Glutamatergic neuron (in vitro differentiated cells): ENCODE measurements around the gene CCIN. TPM values are rescaled to one million over a fixed set of nuclear protein-coding genes. Genes with fewer than 3 reads are reported as not detected.

Experiments used
- DNase-seq: peaks from one replicate; pipeline ENCODE4 v3.0.0; 2022
- H3K27ac Mint-ChIP-seq: one replicate; pipeline ENCODE4 v1.8.0; 2020; ENCODE audit warnings: mild to moderate bottlenecking, mixed read lengths, inconsistent platforms; ENCODE audit not compliant: unreplicated experiment
- H3K27me3 Mint-ChIP-seq: one replicate; pipeline ENCODE4 v1.8.0; 2020; ENCODE audit warnings: mild to moderate bottlenecking, moderate library complexity, mixed read lengths, inconsistent platforms; ENCODE audit not compliant: unreplicated experiment
- H3K36me3 Mint-ChIP-seq: one replicate; pipeline ENCODE4 v1.8.0; 2020; ENCODE audit warnings: mild to moderate bottlenecking, mixed read lengths, inconsistent platforms; ENCODE audit not compliant: unreplicated experiment
- H3K4me1 Mint-ChIP-seq: one replicate; pipeline ENCODE4 v1.8.0; 2020; ENCODE audit warnings: mild to moderate bottlenecking, low read depth, mixed read lengths, inconsistent platforms; ENCODE audit not compliant: unreplicated experiment
- H3K4me3 Mint-ChIP-seq: one replicate; pipeline ENCODE4 v1.8.0; 2020; ENCODE audit warnings: mild to moderate bottlenecking, mixed read lengths, inconsistent platforms; ENCODE audit not compliant: unreplicated experiment
- H3K9me3 Mint-ChIP-seq: one replicate; pipeline ENCODE4 v1.8.0; 2020; ENCODE audit warnings: mild to moderate bottlenecking, moderate library complexity, mixed read lengths, inconsistent platforms; ENCODE audit not compliant: unreplicated experiment
- CTCF ChIP-seq: fragments of 200-600 bp; sonication (generic); IDR thresholded peaks from one replicate; pipeline ENCODE4 v1.5.0; 2021; ENCODE audit not compliant: partially characterized antibody, unreplicated experiment
- total RNA-seq: library from RNA; stranded (reverse); fragmentation: NEBNext Ultra II Directional; extraction: Animal tissue kit (Norgen Biotek cat#: 25700); gene quantifications from one replicate; pipeline ENCODE4 v1.2.1, GENCODE V29; 2021; ENCODE audit not compliant: unreplicated experiment

CCIN gene
- total RNA-seq, 1 donor from 2014 or later: 0.22 TPM

- DNase-seq: no peak
- H3K36me3 Mint-ChIP-seq: peaks cover 9% of the 10 kb centered on the region
- no peaks in the 10 kb centered on the region for H3K9me3 Mint-ChIP-seq
- H3K27me3 Mint-ChIP-seq: peaks cover 8% of the 10 kb centered on the region
- no peaks in the 10 kb centered on the region for H3K4me1 Mint-ChIP-seq
- no peak overlapping the region for H3K4me3 Mint-ChIP-seq
- H3K27ac Mint-ChIP-seq: no peak overlapping the region
- no peak for TF ChIP-seq CTCF
Observed at GRCh38 chr9:36125062-36125855, 43.9 kb upstream of the CCIN start.

- Mint-ChIP-seq H3K27me3 (peaks cover 8% of the 10 kb centered on the region), H3K9me3 (no peaks in the 10 kb centered on the region), H3K36me3 (peaks cover 9% of the 10 kb centered on the region), H3K4me1 (no peaks in the 10 kb centered on the region), H3K27ac (no peak overlapping the region), H3K4me3 (no peak overlapping the region)
- no peak for DNase-seq
- no peak for TF ChIP-seq CTCF
Observed at GRCh38 chr9:36126016-36126730, 43.0 kb upstream of the CCIN start.

GRCh38 chr9:36127652-36128244, 41.4 kb upstream of the CCIN start:
- no peak overlapping the region for H3K4me3 Mint-ChIP-seq
- peaks cover 3% of the 10 kb centered on the region for H3K36me3 Mint-ChIP-seq
- no peak for DNase-seq
- H3K27ac Mint-ChIP-seq: no peak overlapping the region
- no peaks in the 10 kb centered on the region for H3K4me1 Mint-ChIP-seq
- H3K9me3 Mint-ChIP-seq: no peaks in the 10 kb centered on the region
- no peak for TF ChIP-seq CTCF
- peaks cover 6% of the 10 kb centered on the region for H3K27me3 Mint-ChIP-seq

GRCh38 chr9:36128349-36128748, 40.8 kb upstream of the CCIN start:
- Mint-ChIP-seq H3K27ac (no peak overlapping the region), H3K27me3 (peaks cover 6% of the 10 kb centered on the region), H3K4me3 (no peak overlapping the region)

More at GRCh38 chr9:36128349-36128748, 40.8 kb upstream of the CCIN start:
- no peak for TF ChIP-seq CTCF
- Mint-ChIP-seq H3K4me1 (no peaks in the 10 kb centered on the region), H3K36me3 (no peaks in the 10 kb centered on the region), H3K9me3 (no peaks in the 10 kb centered on the region)
- DNase-seq: no peak
